IMR-90 (cell line): ENCODE results near the gene FAM53B. TPM values are rescaled to one million over a fixed set of nuclear protein-coding genes. Genes with fewer than 3 reads are reported as not detected.
A peak's percentile ranks its signal among the peaks of the same experiment; 100 is the strongest.

Experiments
- ATAC-seq: fragments of 200-7000 bp; cut with Tn5 transposase; 2 replicates; pipeline ENCODE4 v1.9.1; 2020; ENCODE audit warnings: low read depth, mild to moderate bottlenecking, moderate library complexity
- BruUV-seq: library from RNA; stranded (reverse); fragments of 400-500 nt; replicated peaks from 2 replicates; lab custom pipeline; 2021; lab: Mats Ljungman, UMichigan
- CTCF ChIA-PET: fragments of 300-600 bp; formaldehyde crosslinking; extraction: SDS; loops from one replicate; lab custom pipeline; 2021; ENCODE audit warnings: antibody characterized with exemption; lab: Yijun Ruan, JAX
- POLR2A ChIA-PET: fragments of 300-600 bp; sonication (Branson Sonifier 250); formaldehyde crosslinking; loops from one replicate; lab custom pipeline; 2022; ENCODE audit warnings: antibody characterized with exemption; ENCODE audit not compliant: unreplicated experiment; lab: Charles Lee
- DNase-seq: peaks from one replicate; pipeline ENCODE4 v3.0.0; 2013
- H2AFZ ChIP-seq: replicated peaks from 2 replicates; pipeline ENCODE3; 2013; ENCODE audit warnings: low read length, mild to moderate bottlenecking; ENCODE audit not compliant: poor library complexity
- H2AK5ac ChIP-seq: 2 replicates; pipeline ENCODE4 v1.6.1; 2013; ENCODE audit warnings: low read depth, low read length, inconsistent platforms
- H2AK9ac ChIP-seq: replicated peaks from 2 replicates; pipeline ENCODE3; 2013; ENCODE audit warnings: mild to moderate bottlenecking, low read depth, low read length, moderate library complexity; ENCODE audit not compliant: poor library complexity
- H2BK120ac ChIP-seq: 2 replicates; pipeline ENCODE4 v1.6.1; 2013; ENCODE audit warnings: low read depth, low read length, inconsistent platforms
- H2BK15ac ChIP-seq: 3 replicates; pipeline ENCODE4 v1.6.1; 2013; ENCODE audit warnings: low read depth, low read length, inconsistent platforms
- H2BK20ac ChIP-seq: 2 replicates; pipeline ENCODE4 v1.6.1; 2013; ENCODE audit warnings: low read depth, mild to moderate bottlenecking, inconsistent platforms, low read length, moderate library complexity
- H2BK5ac ChIP-seq: 2 replicates; pipeline ENCODE4 v1.6.1; 2013; ENCODE audit warnings: mild to moderate bottlenecking, low read depth, low read length, inconsistent platforms; ENCODE audit not compliant: poor library complexity, severe bottlenecking
- H3K14ac ChIP-seq: replicated peaks from 2 replicates; pipeline ENCODE4 v1.6.1; 2013; ENCODE audit warnings: low read depth, low read length, inconsistent platforms
- H3K18ac ChIP-seq: 2 replicates; pipeline ENCODE4 v1.6.1; 2013; ENCODE audit warnings: low read depth, low read length, control low read depth
- H3K23ac ChIP-seq: 2 replicates; pipeline ENCODE4 v1.6.1; 2013; ENCODE audit warnings: low read depth, low read length, inconsistent platforms
- H3K27ac ChIP-seq: 2 replicates; pipeline ENCODE4 v1.5.1; 2013; ENCODE audit warnings: mild to moderate bottlenecking, control low read depth, low read length; ENCODE audit not compliant: insufficient read depth
- H3K27me3 ChIP-seq: 2 replicates; pipeline ENCODE4 v1.6.1; 2013; ENCODE audit warnings: low read length; ENCODE audit not compliant: control insufficient read depth, insufficient read depth
- H3K36me3 ChIP-seq: 2 replicates; pipeline ENCODE4 v1.6.1; 2013; ENCODE audit warnings: low read length, mixed read lengths; ENCODE audit not compliant: control insufficient read depth, insufficient read depth
- H3K4ac ChIP-seq: 2 replicates; pipeline ENCODE4 v1.6.1; 2013; ENCODE audit warnings: low read depth, low read length, inconsistent platforms
- H3K4me1 ChIP-seq: 2 replicates; pipeline ENCODE4 v1.6.1; 2013; ENCODE audit warnings: low read length, mixed read lengths; ENCODE audit not compliant: control insufficient read depth, insufficient read depth
- H3K4me2 ChIP-seq: 2 replicates; pipeline ENCODE4 v1.6.1; 2013; ENCODE audit warnings: low read depth, mild to moderate bottlenecking, control low read depth, low read length, moderate library complexity
- H3K4me3 ChIP-seq: 2 replicates; pipeline ENCODE4 v1.5.1; 2013; ENCODE audit warnings: low read depth, mild to moderate bottlenecking, control low read depth, low read length, moderate library complexity; ENCODE audit not compliant: insufficient read depth
- H3K56ac ChIP-seq: 2 replicates; pipeline ENCODE4 v1.6.1; 2013; ENCODE audit warnings: low read length, inconsistent platforms; ENCODE audit not compliant: insufficient read depth; ENCODE audit errors: extremely low read depth
- H3K79me1 ChIP-seq, 2 experiments: 2 replicates each; pipeline ENCODE4 v1.6.1; 2013; ENCODE audit warnings: low read length in 2 of 2, inconsistent platforms in 1 of 2, low read depth in 1 of 2
- H3K9ac ChIP-seq: 2 replicates; pipeline ENCODE4 v1.6.1; 2013; ENCODE audit warnings: low read depth, low read length, control low read depth
- H3K9me1 ChIP-seq: 2 replicates; pipeline ENCODE4 v1.6.1; 2013; ENCODE audit warnings: low read length, inconsistent platforms; ENCODE audit not compliant: insufficient read depth
- H3K9me3 ChIP-seq: 2 replicates; pipeline ENCODE4 v1.6.1; 2013; ENCODE audit warnings: low read length; ENCODE audit not compliant: control insufficient read depth, insufficient read depth
- H4K20me1 ChIP-seq: 2 replicates; pipeline ENCODE4 v1.6.1; 2013; ENCODE audit warnings: low read length, inconsistent platforms; ENCODE audit not compliant: insufficient read depth
- H4K5ac ChIP-seq: 2 replicates; pipeline ENCODE4 v1.6.1; 2013; ENCODE audit warnings: mild to moderate bottlenecking, low read depth, low read length, control low read depth
- H4K8ac ChIP-seq, 2 experiments: 2 replicates each; pipeline ENCODE4 v1.6.1; 2013; ENCODE audit warnings: low read depth in 2 of 2, low read length in 2 of 2, control low read depth in 1 of 2, inconsistent platforms in 1 of 2
- H4K91ac ChIP-seq: 2 replicates; pipeline ENCODE4 v1.6.1; 2013; ENCODE audit warnings: low read depth, low read length, inconsistent platforms; ENCODE audit not compliant: insufficient read depth
- CEBPB ChIP-seq: IDR thresholded peaks from 2 replicates; pipeline ENCODE4 v1.6.1; 2012; ENCODE audit warnings: low read depth, low read length, improper control_type of control experiment
- CHD1 ChIP-seq: IDR thresholded peaks from 2 replicates; pipeline ENCODE4 v1.6.1; 2012; ENCODE audit warnings: low read depth, low read length, improper control_type of control experiment
- CTCF ChIP-seq: conservative IDR thresholded peaks from 2 replicates; pipeline ENCODE4 v1.5.1; 2012; ENCODE audit warnings: mild to moderate bottlenecking, low read depth, low read length, improper control_type of control experiment
- ELK1 ChIP-seq: fragments of 150-350 bp; IDR thresholded peaks from 2 replicates; pipeline ENCODE4 v1.6.1; 2016; ENCODE audit warnings: low read depth, mild to moderate bottlenecking, low read length, moderate library complexity, borderline replicate concordance
- FOS ChIP-seq: fragments of 150-350 bp; IDR thresholded peaks from 2 replicates; pipeline ENCODE4 v1.6.1; 2016; ENCODE audit warnings: low read depth, low read length
- MAZ ChIP-seq: IDR thresholded peaks from 2 replicates; pipeline ENCODE4 v1.6.1; 2012; ENCODE audit warnings: low read depth, mild to moderate bottlenecking, low read length, improper control_type of control experiment, moderate library complexity, borderline replicate concordance
- NFE2L2 ChIP-seq: fragments of 150-350 bp; IDR thresholded peaks from 2 replicates; pipeline ENCODE4 v1.6.1; 2016; ENCODE audit warnings: low read depth, mild to moderate bottlenecking, low read length
- POLR2A ChIP-seq: IDR thresholded peaks from 2 replicates; pipeline ENCODE4 v1.6.1; 2012; ENCODE audit warnings: mild to moderate bottlenecking, low read depth, low read length
- RAD21 ChIP-seq: IDR thresholded peaks from 2 replicates; pipeline ENCODE4 v1.6.1; 2012; ENCODE audit warnings: low read length, improper control_type of control experiment
- RCOR1 ChIP-seq: IDR thresholded peaks from 2 replicates; pipeline ENCODE4 v1.6.1; 2012; ENCODE audit warnings: mild to moderate bottlenecking, low read length, improper control_type of control experiment; ENCODE audit not compliant: insufficient replicate concordance
- RFX5 ChIP-seq: IDR thresholded peaks from 2 replicates; pipeline ENCODE4 v1.8.0; 2012; ENCODE audit warnings: low read depth, mild to moderate bottlenecking, low read length, moderate library complexity
- SMC3 ChIP-seq: fragments of 150-350 bp; IDR thresholded peaks from 2 replicates; pipeline ENCODE4 v1.6.1; 2016; ENCODE audit warnings: low read depth, mild to moderate bottlenecking, antibody characterized with exemption, low read length, moderate library complexity
- USF2 ChIP-seq: fragments of 150-350 bp; IDR thresholded peaks from 2 replicates; pipeline ENCODE4 v1.6.1; 2017; ENCODE audit warnings: mild to moderate bottlenecking, antibody characterized with exemption, low read length, low read depth
- WGBS, 2 experiments: methylation state at CpG; one replicate each; pipeline versions ENCODE4 v1.1.5 to v1.1.7; 2013; ENCODE audit warnings: missing lambda C conversion rate in 2 of 2; ENCODE audit not compliant: insufficient read length in 1 of 2; ENCODE audit errors: extremely low coverage in 2 of 2; 5-methylcytosine and 5-hydroxymethylcytosine counted together
- dilution Hi-C: fragments of 300-500 bp; cut with HindIII; formaldehyde crosslinking; loops from one replicate; pipeline ENCODE4 v1.14.3; 2018; ENCODE audit warnings: low sequenced_read_pairs; ENCODE audit not compliant: unreplicated experiment
- in situ Hi-C: fragments of 300-500 bp; cut with MboI; formaldehyde crosslinking; loops from 3 replicates; pipeline ENCODE4 v1.14.3; 2019; ENCODE audit warnings: low sequenced_read_pairs, inconsistent platforms, mixed read lengths
- intact Hi-C: fragments of 100-400 bp; cut with micrococcal nuclease; formaldehyde crosslinking; loops from 2 replicates; pipeline ENCODE4 v1.10.0; 2022
- polyA plus RNA-seq, 3 experiments: library from polyadenylated mRNA; depleted of rRNA; stranded (reverse); fragments of >200 nt; gene quantifications; 2 replicates each; pipeline ENCODE4 v1.2.3, GENCODE V29; 2012; ENCODE audit warnings: low replicate concordance in 1 of 3
- total RNA-seq: library from RNA; depleted of rRNA; stranded (reverse); fragments of >200 nt; gene quantifications from 2 replicates; pipeline ENCODE4 v1.2.3, GENCODE V29; 2012

The FAM53B gene
- total and polyA plus RNA-seq, 2 of the 4 experiments (the other 2 are of a cell fraction), result 3.8 to 5.7 TPM

- CTCF ChIA-PET, result interaction anchor here (0.6 to 2.4 kb wide), 12 partner anchors 17 to 212 kb away, joined by 3 to 12 read pairs (median 4); no protein-coding TSS in a partner anchor
- no peak overlapping the region for H2BK20ac ChIP-seq
- no peak overlapping the region for H4K5ac ChIP-seq
- no TSS peak for BruUV-seq
- DNase-seq (no peak), ATAC-seq (no peak)
- peaks cover 21% of the 10 kb centered on the region for H4K20me1 ChIP-seq
- intact Hi-C loops, result loop anchor here (1.0 to 5.0 kb wide), 7 partner anchors 40 to 750 kb away; partner anchors contain the start of gene OAT
- H3K36me3 ChIP-seq, result no peaks in the 10 kb centered on the region
- no peak overlapping the region for H3K4me3 ChIP-seq
- no peak overlapping the region for H3K18ac ChIP-seq
- no peaks in the 10 kb centered on the region for H3K9me3 ChIP-seq
- H2AK5ac ChIP-seq, result no peak overlapping the region
- H2BK15ac ChIP-seq, result no peak overlapping the region
- no peak overlapping the region for H3K4ac ChIP-seq
- no peak overlapping the region for H2BK5ac ChIP-seq
- no peaks in the 10 kb centered on the region; the same call in 1 of the 2 replicates for H3K9me1 ChIP-seq
- peaks cover 14% of the 10 kb centered on the region for H3K4me1 ChIP-seq
- no peak overlapping the region for H3K9ac ChIP-seq
- H3K4me2 ChIP-seq, result no peak overlapping the region; the same call in 1 of the 2 replicates
- in situ Hi-C loops, result loop anchor here (5.0 kb wide), 1 partner anchor 205 kb away; no protein-coding TSS in a partner anchor
- POLR2A ChIA-PET, result no interaction called here
- no peaks in the 10 kb centered on the region for H3K27me3 ChIP-seq
- TF ChIP-seq CEBPB (no peak), FOS (no peak), SMC3 (no peak), RFX5 (no peak), ELK1 (no peak), USF2 (no peak), CTCF (no peak), RCOR1 (no peak), NFE2L2 (no peak), CHD1 (no peak), RAD21 (no peak), POLR2A (no peak), MAZ (no peak)
- dilution Hi-C loops, result no loop called here
- no peak overlapping the region for H3K27ac ChIP-seq
- peak overlapping the region; percentile 74 for H3K23ac ChIP-seq
- no peak overlapping the region for H3K56ac ChIP-seq
- 92% methylated on average over 4 of the region's 9 CpGs; no CpG with 5 or more reads in 1 of the 2 experiments for WGBS, 2 experiments
- H4K91ac ChIP-seq, result no peak overlapping the region
- no peak overlapping the region for H2BK120ac ChIP-seq
- no peak overlapping the region for H4K8ac ChIP-seq
- no peak overlapping the region for H3K14ac ChIP-seq
- no peak overlapping the region for H2AK9ac ChIP-seq
- H3K79me1 ChIP-seq, result peaks cover 3 to 41% of the 10 kb centered on the region in 2 experiments
- H2AFZ ChIP-seq, result no peak overlapping the region
Measured at GRCh38 chr10:124741922-124742412, 2.2 kb downstream of the FAM53B start.
